ENCODE measurements around the gene RYR1.

- TF ChIP-seq CTCF (IDR thresholded peaks at IDR 0.05; ENCODE audit: insufficient read depth, low read depth, low read length) (peak; percentile 65), EZH2 (IDR thresholded peaks at IDR 0.05; ENCODE audit: insufficient read depth, low read length) (no peak)
Measured at GRCh38 chr19:38514812-38515633, 81.5 kb downstream of the RYR1 start.

Measured in astrocyte (in vitro differentiated cells and primary cell).